Gastrocnemius medialis (tissue), 4 donors: ENCODE results near the gene HCFC1. TPM values are rescaled to one million over a fixed set of nuclear protein-coding genes. Genes with fewer than 3 reads are reported as not detected.

ENCODE experiments used
- ATAC-seq, 2 donors: fragments of 150-250 bp; one replicate each; pipeline ENCODE4 v1.9.1; 2016
- DNase-seq, 2 donors: peaks; one replicate each; pipeline ENCODE4 v3.0.0-alpha.2; 2019
- H3K27ac ChIP-seq, 4 donors: fragments of 200-600 bp; sonication (generic); 1 replicate in 1 of 4; 2 replicates in 3 of 4; pipeline ENCODE4 v1.5.1; 2016 to 2018; ENCODE audit warnings: mild to moderate bottlenecking in 2 of 4, moderate library complexity in 1 of 4
- H3K27me3 ChIP-seq, 3 donors: fragments of 200-600 bp; sonication (generic) in 2 of 3; 1 replicate in 1 of 3; 2 replicates in 2 of 3; pipeline versions ENCODE4 v1.5.1 to v1.6.0; 2016 to 2019; ENCODE audit warnings: mild to moderate bottlenecking in 1 of 3, moderate library complexity in 1 of 3
- H3K36me3 ChIP-seq, 2 donors: fragments of 200-600 bp; sonication (generic) in 1 of 2; one replicate each; pipeline ENCODE4 v1.5.1; 2017 to 2018
- H3K4me1 ChIP-seq, 2 donors: fragments of 200-600 bp; sonication (generic) in 1 of 2; one replicate each; pipeline ENCODE4 v1.5.1; 2016 to 2017; ENCODE audit warnings: mild to moderate bottlenecking in 2 of 2
- H3K4me3 ChIP-seq, 4 donors: fragments of 200-600 bp; sonication (generic) in 3 of 4; 1 replicate in 1 of 4; 2 replicates in 3 of 4; pipeline ENCODE4 v1.5.1; 2016 to 2019; ENCODE audit warnings: mild to moderate bottlenecking in 2 of 4
- H3K9me3 ChIP-seq, 3 donors: fragments of 200-600 bp; sonication (generic) in 2 of 3; 1 replicate in 1 of 3; 2 replicates in 2 of 3; pipeline ENCODE4 v1.5.1; 2016 to 2019
- POLR2A ChIP-seq, 2 donors: fragments of 450-650 bp; IDR thresholded peaks; one replicate each; pipeline ENCODE4 v1.6.1; 2017; ENCODE audit warnings: antibody characterized with exemption in 2 of 2, mild to moderate bottlenecking in 2 of 2, moderate library complexity in 2 of 2
- in situ Hi-C, 4 donors: fragments of 200-750 bp; cut with MboI; loops; one replicate each; pipeline versions ENCODE4 v1.15.0 to v1.8.0; 2017; ENCODE audit warnings: low sequenced_read_pairs in 4 of 4
- intact Hi-C: fragments of 100-400 bp; cut with DNase I; formaldehyde crosslinking; loops from one replicate; pipeline ENCODE4 v1.15.1; 2023; ENCODE audit warnings: low total_unique reads
- total RNA-seq, 4 donors: library from RNA; depleted of rRNA; stranded (reverse); fragments of >200 nt; gene quantifications; one replicate each; pipeline versions ENCODE4 v1.1.0 to v1.2.3, GENCODE V29; 2016
- TF ChIP-seq, protein P1 (sequence below), 5 experiments: fragments of 450-650 bp in 3 of 5; fragments of 200-600 bp in 2 of 5; sonication (generic) in 2 of 5; IDR thresholded peaks in 4 of 5; conservative IDR thresholded peaks in 1 of 5; 1 replicate in 4 of 5; 2 replicates in 1 of 5; pipeline ENCODE4 v1.5.1; 2016 to 2019; ENCODE audit warnings: antibody characterized with exemption in 5 of 5, mild to moderate bottlenecking in 3 of 5, moderate library complexity in 3 of 5

HCFC1 gene
- total RNA-seq, 4 donors from 2014 or later: 15.9 to 56.4 (median 51.8) TPM

DNA sequence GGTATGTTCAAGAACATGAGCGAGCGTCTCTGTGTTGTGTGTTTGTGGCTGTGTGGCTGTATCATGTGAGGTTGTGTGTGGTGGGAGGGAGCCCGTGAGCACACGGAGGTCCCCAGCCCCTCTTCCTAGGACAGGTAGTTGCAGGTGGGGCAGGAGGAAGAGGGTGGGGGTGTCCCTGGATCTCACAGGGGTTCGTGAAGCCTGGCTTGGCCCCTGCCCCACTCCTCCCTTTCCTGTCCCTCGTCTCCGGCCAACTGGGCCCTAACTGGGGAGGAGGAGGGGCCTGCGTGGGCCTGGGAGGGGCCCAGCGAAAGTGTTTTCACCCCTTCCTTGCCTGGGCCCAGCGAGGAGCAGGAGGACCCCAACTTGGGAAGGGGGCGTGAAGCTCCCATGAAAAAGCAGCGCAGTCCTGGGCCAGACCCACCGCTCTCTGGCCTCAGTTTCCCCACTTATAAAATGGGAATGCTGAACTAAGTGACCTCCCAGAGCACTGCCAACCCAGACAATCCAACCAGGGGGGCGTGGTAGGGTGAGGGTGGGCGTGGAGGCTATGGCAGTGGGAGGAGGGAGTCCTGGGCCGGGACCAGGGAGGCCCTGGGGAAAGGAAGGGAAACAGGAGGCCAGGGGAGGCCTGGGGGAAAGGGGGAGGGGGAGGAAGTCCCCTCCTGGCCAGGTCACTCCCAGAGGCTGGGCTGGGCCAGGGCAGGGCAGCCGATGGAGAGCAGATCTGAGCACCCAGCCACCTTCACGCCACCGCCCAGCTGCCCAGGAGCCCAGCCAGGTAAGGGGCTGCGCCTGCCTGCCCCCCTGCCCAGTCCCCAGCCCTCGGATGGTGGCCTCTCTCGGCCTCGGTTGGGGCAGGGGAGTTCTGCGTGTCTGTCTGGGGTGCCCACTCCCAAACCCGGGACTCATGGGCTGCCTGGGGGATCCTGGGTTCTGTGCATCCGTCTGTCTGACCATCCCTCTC is 67.3 kb downstream of the HCFC1 start, which contains the start of gene AVPR2:
TSS of gene AVPR2 (plus strand) at position 683 of the 967 bp plus-strand sequence. CDS start 473 bp downstream, outside the sequence.
- no peaks in the 10 kb centered on the region for H3K27me3 ChIP-seq
- peaks cover 0 to 9% of the 10 kb centered on the region in 2 donors for H3K4me1 ChIP-seq
- DNase-seq: no peak
- no peaks in the 10 kb centered on the region for H3K9me3 ChIP-seq
- intact Hi-C loops: no loop called here
- H3K36me3 ChIP-seq: no peaks in the 10 kb centered on the region
- peak within 1 kb of the TSS in 3 of 4 donors; percentile 0 to 45 (median 11) for H3K4me3 ChIP-seq
- in situ Hi-C loops: no loop called here
- peak in 1 of 2 donors; percentile 42 for ATAC-seq
- no peak for TF ChIP-seq POLR2A (IDR thresholded peaks at IDR 0.05)
- TF ChIP-seq, protein P1, sequence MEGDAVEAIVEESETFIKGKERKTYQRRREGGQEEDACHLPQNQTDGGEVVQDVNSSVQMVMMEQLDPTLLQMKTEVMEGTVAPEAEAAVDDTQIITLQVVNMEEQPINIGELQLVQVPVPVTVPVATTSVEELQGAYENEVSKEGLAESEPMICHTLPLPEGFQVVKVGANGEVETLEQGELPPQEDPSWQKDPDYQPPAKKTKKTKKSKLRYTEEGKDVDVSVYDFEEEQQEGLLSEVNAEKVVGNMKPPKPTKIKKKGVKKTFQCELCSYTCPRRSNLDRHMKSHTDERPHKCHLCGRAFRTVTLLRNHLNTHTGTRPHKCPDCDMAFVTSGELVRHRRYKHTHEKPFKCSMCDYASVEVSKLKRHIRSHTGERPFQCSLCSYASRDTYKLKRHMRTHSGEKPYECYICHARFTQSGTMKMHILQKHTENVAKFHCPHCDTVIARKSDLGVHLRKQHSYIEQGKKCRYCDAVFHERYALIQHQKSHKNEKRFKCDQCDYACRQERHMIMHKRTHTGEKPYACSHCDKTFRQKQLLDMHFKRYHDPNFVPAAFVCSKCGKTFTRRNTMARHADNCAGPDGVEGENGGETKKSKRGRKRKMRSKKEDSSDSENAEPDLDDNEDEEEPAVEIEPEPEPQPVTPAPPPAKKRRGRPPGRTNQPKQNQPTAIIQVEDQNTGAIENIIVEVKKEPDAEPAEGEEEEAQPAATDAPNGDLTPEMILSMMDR (IDR thresholded peaks at IDR 0.05 in 4 of 5, conservative IDR thresholded peaks at IDR 0.05 in 1 of 5): no peak
- H3K27ac ChIP-seq: peak within 1 kb of the TSS in 3 of 4 donors; percentile 40 to 55 (median 48)

DNA sequence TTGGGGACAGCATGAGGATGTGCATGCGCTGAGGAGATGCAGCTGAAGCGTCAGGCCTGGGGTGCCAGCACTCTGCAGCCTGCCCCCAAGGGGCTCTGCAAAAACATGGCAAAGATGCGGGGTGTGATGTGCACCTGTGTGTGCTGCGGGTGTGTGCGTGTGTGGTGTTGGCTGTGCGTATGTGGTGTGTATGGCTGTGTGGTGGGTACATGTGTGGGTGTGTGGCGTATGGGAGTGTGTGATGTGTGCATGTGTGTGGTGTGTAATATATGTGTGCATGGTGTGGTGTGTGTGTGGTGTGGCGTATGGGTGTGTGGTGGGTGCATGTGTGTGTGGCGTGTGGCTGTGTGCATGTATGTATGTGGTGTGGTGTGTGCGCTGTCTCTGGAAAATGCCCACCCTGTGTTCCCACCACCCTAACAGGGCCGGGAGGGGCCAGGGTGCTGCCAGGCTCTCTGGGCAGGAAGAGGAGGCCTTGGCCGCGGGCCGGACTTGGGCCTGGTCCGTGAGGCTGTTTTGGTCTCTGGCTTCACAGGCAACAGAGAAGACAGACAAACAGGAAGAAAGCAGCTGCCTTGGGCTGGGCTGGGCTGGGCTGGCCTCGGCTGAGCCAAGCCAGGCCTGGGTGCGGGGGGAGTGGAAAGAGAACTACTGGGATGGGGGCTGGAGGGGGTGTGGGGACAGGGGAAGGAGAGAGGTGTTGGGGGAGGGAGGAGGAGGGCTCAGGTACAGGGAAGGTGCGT is 68.2 kb downstream of the HCFC1 start:
- no peak for TF ChIP-seq POLR2A (IDR thresholded peaks at IDR 0.05)
- TF ChIP-seq, protein P1 (IDR thresholded peaks at IDR 0.05 in 4 of 5, conservative IDR thresholded peaks at IDR 0.05 in 1 of 5): no peak
- Histone ChIP-seq H3K9me3 (no peaks in the 10 kb centered on the region), H3K36me3 (no peaks in the 10 kb centered on the region), H3K27ac (peak overlapping the region in 3 of 4 donors; percentile 40 to 55 (median 48)), H3K4me3 (peak overlapping the region in 1 of 4 donors; percentile 45), H3K27me3 (peaks cover 0 to 1% (median 0%) of the 10 kb centered on the region in 3 donors), H3K4me1 (peaks cover 0 to 9% of the 10 kb centered on the region in 2 donors)
- intact Hi-C loops: no loop called here
- in situ Hi-C loops: no loop called here
- DNase-seq: no peak
- no peak for ATAC-seq

DNA sequence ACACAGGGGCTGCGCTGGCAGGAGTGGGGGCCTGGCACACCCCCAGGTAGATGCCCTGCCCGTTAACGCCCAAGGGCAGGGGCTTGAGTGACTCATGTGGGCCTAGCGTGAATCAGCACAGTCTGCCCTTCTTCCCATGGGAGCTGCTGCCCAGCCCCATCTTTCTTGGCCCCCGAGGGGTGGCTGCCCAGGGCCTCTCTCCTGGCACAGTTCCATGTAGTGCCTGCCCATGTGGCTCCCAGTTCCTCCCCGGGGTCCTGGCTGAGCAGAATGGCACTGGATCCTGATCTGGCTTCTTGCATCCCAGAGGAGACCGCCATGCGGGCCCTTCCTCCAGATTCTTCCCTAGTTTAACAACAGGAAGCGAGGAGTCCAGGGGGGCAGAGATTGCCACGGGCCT is 69.2 kb downstream of the HCFC1 start:
- no peak overlapping the region for H3K27ac ChIP-seq
- TF ChIP-seq, protein P1 (IDR thresholded peaks at IDR 0.05 in 4 of 5, conservative IDR thresholded peaks at IDR 0.05 in 1 of 5): no peak
- no peak for TF ChIP-seq POLR2A (IDR thresholded peaks at IDR 0.05)
- peaks cover 0 to 4% (median 0%) of the 10 kb centered on the region in 3 donors for H3K27me3 ChIP-seq
- H3K4me3 ChIP-seq: no peak overlapping the region
- H3K4me1 ChIP-seq: peaks cover 0 to 9% of the 10 kb centered on the region in 2 donors
- intact Hi-C loops: no loop called here
- no peak for DNase-seq
- in situ Hi-C loops: no loop called here
- no peaks in the 10 kb centered on the region for H3K36me3 ChIP-seq
- no peak for ATAC-seq
- H3K9me3 ChIP-seq: no peaks in the 10 kb centered on the region

DNA sequence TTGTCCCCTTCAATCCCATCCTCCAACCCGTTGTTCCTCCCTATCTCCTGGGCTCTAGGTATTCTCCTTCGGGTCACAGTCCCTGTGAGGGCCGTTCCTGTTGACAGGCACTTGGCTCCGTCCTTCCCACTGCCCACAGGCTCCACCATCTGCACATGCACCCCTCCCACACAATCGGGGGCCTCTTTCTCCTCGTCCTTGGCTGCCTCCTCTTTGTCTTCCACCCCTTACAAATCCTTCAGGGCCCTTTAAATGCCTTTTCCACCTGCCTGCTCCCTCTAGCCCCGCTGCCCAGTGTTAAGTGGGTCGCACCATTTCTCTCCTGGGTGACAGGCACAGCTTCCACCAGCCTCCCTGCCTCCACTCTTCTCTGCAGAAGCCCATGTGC is 69.9 kb downstream of the HCFC1 start:
- Histone ChIP-seq H3K4me3 (no peak overlapping the region), H3K4me1 (peaks cover 0 to 9% of the 10 kb centered on the region in 2 donors), H3K27ac (no peak overlapping the region), H3K27me3 (peaks cover 0 to 4% (median 0%) of the 10 kb centered on the region in 3 donors), H3K36me3 (no peaks in the 10 kb centered on the region), H3K9me3 (no peaks in the 10 kb centered on the region)
- TF ChIP-seq, protein P1 (IDR thresholded peaks at IDR 0.05 in 4 of 5, conservative IDR thresholded peaks at IDR 0.05 in 1 of 5): no peak
- no peak for TF ChIP-seq POLR2A (IDR thresholded peaks at IDR 0.05)
- in situ Hi-C loops: no loop called here
- intact Hi-C loops: no loop called here
- DNase-seq (no peak), ATAC-seq (no peak)
